ENCODE data around the gene TSPYL6. TPM values are rescaled to one million over a fixed set of nuclear protein-coding genes. Genes with fewer than 3 reads are reported as not detected.
"Not testable (repeated sequence)": the region's sequence is repeated elsewhere in the genome, so short reads cannot be mapped to it uniquely, and the experiment has no call there.

TSPYL6 gene
- total RNA-seq = not detected

DNA sequence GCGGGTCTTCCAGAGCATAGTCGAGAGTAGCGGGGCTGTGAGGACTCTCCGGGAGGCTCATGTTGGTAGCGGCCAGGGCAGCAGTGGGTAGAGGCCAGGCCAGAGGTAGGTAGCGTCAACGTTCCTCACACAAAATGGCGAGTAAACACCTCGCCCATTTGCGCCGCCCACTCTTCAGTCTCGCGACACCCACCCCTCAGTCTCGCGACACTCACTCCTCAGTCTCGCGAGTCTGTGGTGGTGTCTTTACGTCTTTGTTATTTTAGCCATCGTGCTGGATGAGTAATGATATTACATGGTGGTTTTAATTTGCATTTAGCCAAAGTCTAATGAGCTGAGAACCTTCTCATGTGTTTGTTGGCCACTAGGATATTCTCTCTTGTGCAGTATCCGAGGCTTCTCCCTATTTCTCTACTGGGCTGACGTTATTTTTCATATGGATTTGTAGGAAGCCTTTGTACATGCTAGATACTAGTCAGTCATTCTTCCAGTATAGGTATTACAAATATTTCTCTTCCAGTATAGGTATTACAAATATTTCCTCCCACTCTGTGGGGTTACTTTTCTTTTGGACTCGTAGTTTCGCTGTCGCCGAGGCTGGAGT, at the start of gene TSPYL6:
Gene TSPYL6, minus strand, starts transcription at position 139 of the 604 bp plus-strand sequence. Its CDS starts 78 bp downstream, at position 61.
- no peaks in the 10 kb centered on the region for H3K27me3 ChIP-seq
- peaks cover under 1% of the 10 kb centered on the region for H3K4me1 ChIP-seq
- H3K27ac ChIP-seq = no peak within 1 kb of the TSS
- ATAC-seq = no peak
- H3K9me3 ChIP-seq = no peaks in the 10 kb centered on the region
- DNase-seq = no peak
- H3K36me3 ChIP-seq (replicated peaks in 1 of 2; ENCODE audit: insufficient read depth in 1 of 2, low read depth in 2 of 2) = no peaks in the 10 kb centered on the region
- intact Hi-C loops (cut with DNase I) = no loop called here
- no peak within 1 kb of the TSS for H3K4me3 ChIP-seq
- WGBS, 2 donors = 93 to 95% methylated on average over 25 of the region's 25 CpGs
- TF ChIP-seq, protein P1, sequence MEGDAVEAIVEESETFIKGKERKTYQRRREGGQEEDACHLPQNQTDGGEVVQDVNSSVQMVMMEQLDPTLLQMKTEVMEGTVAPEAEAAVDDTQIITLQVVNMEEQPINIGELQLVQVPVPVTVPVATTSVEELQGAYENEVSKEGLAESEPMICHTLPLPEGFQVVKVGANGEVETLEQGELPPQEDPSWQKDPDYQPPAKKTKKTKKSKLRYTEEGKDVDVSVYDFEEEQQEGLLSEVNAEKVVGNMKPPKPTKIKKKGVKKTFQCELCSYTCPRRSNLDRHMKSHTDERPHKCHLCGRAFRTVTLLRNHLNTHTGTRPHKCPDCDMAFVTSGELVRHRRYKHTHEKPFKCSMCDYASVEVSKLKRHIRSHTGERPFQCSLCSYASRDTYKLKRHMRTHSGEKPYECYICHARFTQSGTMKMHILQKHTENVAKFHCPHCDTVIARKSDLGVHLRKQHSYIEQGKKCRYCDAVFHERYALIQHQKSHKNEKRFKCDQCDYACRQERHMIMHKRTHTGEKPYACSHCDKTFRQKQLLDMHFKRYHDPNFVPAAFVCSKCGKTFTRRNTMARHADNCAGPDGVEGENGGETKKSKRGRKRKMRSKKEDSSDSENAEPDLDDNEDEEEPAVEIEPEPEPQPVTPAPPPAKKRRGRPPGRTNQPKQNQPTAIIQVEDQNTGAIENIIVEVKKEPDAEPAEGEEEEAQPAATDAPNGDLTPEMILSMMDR (IDR thresholded peaks at IDR 0.05) = no peak
- no peak for TF ChIP-seq POLR2A (IDR thresholded peaks at IDR 0.05)

DNA sequence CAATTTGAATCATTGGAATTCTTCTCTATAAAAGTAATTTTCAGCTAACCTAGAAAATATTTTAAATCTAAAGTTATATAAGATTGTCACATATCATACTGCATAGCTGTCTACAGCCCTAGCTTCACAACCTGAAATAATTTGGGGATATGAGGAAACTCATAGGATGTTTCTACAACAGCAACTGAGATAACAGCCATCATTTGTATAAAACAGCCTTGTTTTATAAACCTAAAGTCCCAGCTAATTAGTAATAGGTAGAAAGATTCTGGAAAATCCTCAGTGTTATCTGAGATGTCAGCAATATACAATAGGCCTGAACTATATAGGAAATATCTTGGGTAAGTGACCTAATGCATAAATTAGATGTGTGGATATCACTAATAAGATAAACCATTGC, 47.6 kb upstream of the TSPYL6 start:
- ATAC-seq = no peak
- no peaks in the 10 kb centered on the region for H3K4me1 ChIP-seq
- intact Hi-C loops (cut with DNase I) = no loop called here
- TF ChIP-seq, protein P1 (IDR thresholded peaks at IDR 0.05) = no peak
- no peak for TF ChIP-seq POLR2A (IDR thresholded peaks at IDR 0.05)
- no peaks in the 10 kb centered on the region for H3K9me3 ChIP-seq
- H3K4me3 ChIP-seq = no peak overlapping the region
- no peak overlapping the region for H3K27ac ChIP-seq
- no peak for DNase-seq
- no peaks in the 10 kb centered on the region for H3K36me3 ChIP-seq (replicated peaks in 1 of 2; ENCODE audit: insufficient read depth in 1 of 2, low read depth in 2 of 2)
- H3K27me3 ChIP-seq = no peaks in the 10 kb centered on the region

DNA sequence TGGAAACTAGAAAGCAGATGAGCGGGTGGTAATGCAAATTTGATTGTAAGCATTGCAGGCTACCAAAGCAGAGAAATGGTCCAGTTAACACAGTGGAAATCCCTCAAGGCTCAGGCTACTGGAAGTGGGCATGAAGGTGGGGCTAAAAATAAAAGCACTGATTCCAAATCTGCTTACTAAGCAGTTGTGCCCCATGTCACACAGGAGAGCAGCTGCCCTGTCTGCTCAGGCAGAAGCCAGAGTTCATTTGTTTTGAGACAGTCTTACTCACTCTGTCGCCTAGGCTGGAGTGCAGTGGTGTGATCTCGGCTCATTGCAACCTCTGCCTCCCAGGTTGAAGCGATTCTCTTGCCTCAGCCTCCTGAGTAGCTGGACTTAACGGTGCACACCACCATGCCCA, 42.5 kb upstream of the TSPYL6 start:
- intact Hi-C loops (cut with DNase I) = no loop called here
- 91 to 98% methylated on average over 5 of the region's 5 CpGs for WGBS, 2 donors
- no peaks in the 10 kb centered on the region for H3K9me3 ChIP-seq
- H3K27me3 ChIP-seq = no peaks in the 10 kb centered on the region
- no peak overlapping the region for H3K4me3 ChIP-seq
- no peaks in the 10 kb centered on the region for H3K4me1 ChIP-seq
- no peak for ATAC-seq
- H3K36me3 ChIP-seq (replicated peaks in 1 of 2; ENCODE audit: insufficient read depth in 1 of 2, low read depth in 2 of 2) = no peaks in the 10 kb centered on the region
- H3K27ac ChIP-seq = no peak overlapping the region
- TF ChIP-seq, protein P1 (IDR thresholded peaks at IDR 0.05) = no peak
- no peak for DNase-seq

DNA sequence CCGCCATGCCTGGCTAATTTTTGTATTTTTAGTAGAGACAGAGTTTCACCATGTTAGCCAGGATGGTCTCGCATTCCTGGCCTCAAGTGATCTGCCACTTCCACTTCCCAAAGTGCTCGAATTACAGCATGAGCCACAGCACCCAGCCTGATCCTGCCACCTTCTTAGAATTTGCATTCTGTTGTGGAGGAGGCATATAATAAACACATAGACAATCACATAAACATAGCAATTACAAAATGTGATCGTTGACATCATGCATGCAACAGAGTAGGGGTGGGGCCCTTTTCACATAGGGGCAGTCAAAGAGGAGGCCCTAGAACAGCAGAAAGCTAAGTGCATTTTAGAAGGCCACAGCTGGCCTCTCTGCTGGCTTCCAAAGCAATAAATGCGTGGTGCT, 39.9 kb upstream of the TSPYL6 start:
- H3K27ac ChIP-seq = no peak overlapping the region
- 77 to 84% methylated on average over 5 of the region's 5 CpGs for WGBS, 2 donors

DNA sequence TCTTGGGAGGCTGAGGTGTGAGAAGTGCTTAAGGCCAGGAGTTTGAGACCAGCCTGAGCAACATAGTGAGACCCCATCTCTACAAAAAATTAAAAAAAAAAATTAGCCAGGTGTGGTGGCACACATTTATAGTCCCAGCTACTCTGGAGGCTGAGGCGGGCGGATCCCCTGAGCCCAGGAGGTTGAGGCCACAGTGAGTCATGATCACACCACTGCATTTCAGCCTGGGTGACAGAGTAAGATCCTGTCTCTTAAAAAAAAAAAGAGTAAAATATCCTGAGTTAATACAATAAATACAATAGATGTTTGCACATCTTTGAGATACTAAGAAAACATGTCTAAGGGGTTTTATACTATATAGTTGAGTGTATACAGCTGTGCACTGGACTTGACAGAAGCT, 38.6 kb upstream of the TSPYL6 start:
- H3K36me3 ChIP-seq (replicated peaks in 1 of 2; ENCODE audit: insufficient read depth in 1 of 2, low read depth in 2 of 2); H3K27me3 ChIP-seq; DNase-seq; H3K9me3 ChIP-seq; ATAC-seq; H3K4me1 ChIP-seq; H3K4me3 ChIP-seq; H3K27ac ChIP-seq; intact Hi-C loops (cut with DNase I): not testable (repeated sequence)
- WGBS, 2 donors = 73 to 100% methylated on average over 2 of the region's 2 CpGs

More for the DNA sequence above, 39.9 kb upstream of the TSPYL6 start:
- intact Hi-C loops (cut with DNase I) = no loop called here
- DNase-seq (no peak), ATAC-seq (no peak)
- no peaks in the 10 kb centered on the region for H3K4me1 ChIP-seq
- H3K4me3 ChIP-seq = no peak overlapping the region
- TF ChIP-seq, protein P1 (IDR thresholded peaks at IDR 0.05) = no peak
- TF ChIP-seq POLR2A (IDR thresholded peaks at IDR 0.05) = no peak
- H3K9me3 ChIP-seq = no peaks in the 10 kb centered on the region
- H3K27me3 ChIP-seq = no peaks in the 10 kb centered on the region
- H3K36me3 ChIP-seq (replicated peaks in 1 of 2; ENCODE audit: insufficient read depth in 1 of 2, low read depth in 2 of 2) = no peaks in the 10 kb centered on the region

Measured in body of pancreas (tissue), 4 donors.